Measurements from ENCODE around the gene BARX1. TPM values are rescaled to one million over a fixed set of nuclear protein-coding genes. Genes with fewer than 3 reads are reported as not detected.

The BARX1 gene
- total and polyA plus RNA-seq, 10 of the 15 experiments (the other 5 are each of a cell fraction or from before 2014, with no cell fraction given) = not detected

- ATAC-seq = no peak
- ChIA-PET SMC1A (ENCODE audit: uncharacterized antibody, unreplicated experiment) (no interaction called here), RAD21 (ENCODE audit: unreplicated experiment) (interaction anchor here (0.6 kb wide), 1 partner anchor 333 kb away, joined by 4 read pairs; no protein-coding TSS in a partner anchor), POLR2A (no interaction called here), CTCF (no interaction called here)
- no peaks in the 10 kb centered on the region; the same call in 2 of the 3 replicates for H3K9me3 ChIP-seq (replicated peaks; ENCODE audit: control insufficient read depth, insufficient read depth, low read length)
- BruUV-seq (replicated peaks) = no TSS peak
- in situ Hi-C loops (cut with MboI) = no loop called here
- intact Hi-C loops (cut with micrococcal nuclease; ENCODE audit: unreplicated experiment) = no loop called here
- no peaks in the 10 kb centered on the region for H3K36me3 ChIP-seq (ENCODE audit: control insufficient read depth in 2 of 2, insufficient read depth in 2 of 2, low read length in 1 of 2)
- no peaks in the 10 kb centered on the region for H3K4me1 ChIP-seq (ENCODE audit: control insufficient read depth, insufficient read depth, low read length)
- H3K27ac ChIP-seq (ENCODE audit: control insufficient read depth, insufficient read depth) = no peak overlapping the region
- no peaks in the 10 kb centered on the region for H4K20me1 ChIP-seq (ENCODE audit: control insufficient read depth, insufficient read depth)
- no peak for FAIRE-seq
- H3K4me2 ChIP-seq (ENCODE audit: control insufficient read depth, insufficient read depth) = no peak overlapping the region
- no peaks in the 10 kb centered on the region for H3K79me2 ChIP-seq (ENCODE audit: control insufficient read depth, insufficient read depth, low read length)
- no peak overlapping the region for H3K9ac ChIP-seq (ENCODE audit: control insufficient read depth, insufficient read depth, low read length)
- H3K27me3 ChIP-seq (replicated peaks in 1 of 2; ENCODE audit: control insufficient read depth in 2 of 2, insufficient read depth in 2 of 2, low read length in 1 of 2) = peaks cover 10 to 33% of the 10 kb centered on the region in 2 experiments
- DNase-seq (ENCODE audit: low read depth, low spot score) = no peak
- H3K4me3 ChIP-seq = no peak overlapping the region
- 9% methylated on average over 5 of the region's 5 CpGs for WGBS (ENCODE audit: insufficient coverage, insufficient replicate concordance, low lambda C conversion rate, missing lambda C conversion rate)
- no peak for TF ChIP-seq TCF12 (IDR thresholded peaks at IDR 0.05; ENCODE audit: low read depth, low read length)
- TF ChIP-seq, protein P1, sequence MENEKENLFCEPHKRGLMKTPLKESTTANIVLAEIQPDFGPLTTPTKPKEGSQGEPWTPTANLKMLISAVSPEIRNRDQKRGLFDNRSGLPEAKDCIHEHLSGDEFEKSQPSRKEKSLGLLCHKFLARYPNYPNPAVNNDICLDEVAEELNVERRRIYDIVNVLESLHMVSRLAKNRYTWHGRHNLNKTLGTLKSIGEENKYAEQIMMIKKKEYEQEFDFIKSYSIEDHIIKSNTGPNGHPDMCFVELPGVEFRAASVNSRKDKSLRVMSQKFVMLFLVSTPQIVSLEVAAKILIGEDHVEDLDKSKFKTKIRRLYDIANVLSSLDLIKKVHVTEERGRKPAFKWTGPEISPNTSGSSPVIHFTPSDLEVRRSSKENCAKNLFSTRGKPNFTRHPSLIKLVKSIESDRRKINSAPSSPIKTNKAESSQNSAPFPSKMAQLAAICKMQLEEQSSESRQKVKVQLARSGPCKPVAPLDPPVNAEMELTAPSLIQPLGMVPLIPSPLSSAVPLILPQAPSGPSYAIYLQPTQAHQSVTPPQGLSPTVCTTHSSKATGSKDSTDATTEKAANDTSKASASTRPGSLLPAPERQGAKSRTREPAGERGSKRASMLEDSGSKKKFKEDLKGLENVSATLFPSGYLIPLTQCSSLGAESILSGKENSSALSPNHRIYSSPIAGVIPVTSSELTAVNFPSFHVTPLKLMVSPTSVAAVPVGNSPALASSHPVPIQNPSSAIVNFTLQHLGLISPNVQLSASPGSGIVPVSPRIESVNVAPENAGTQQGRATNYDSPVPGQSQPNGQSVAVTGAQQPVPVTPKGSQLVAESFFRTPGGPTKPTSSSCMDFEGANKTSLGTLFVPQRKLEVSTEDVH (IDR thresholded peaks at IDR 0.05; ENCODE audit: low read depth, partially characterized antibody) = no peak
- no peak for TF ChIP-seq SREBF2 (IDR thresholded peaks at IDR 0.05; ENCODE audit: low read length)
- no peak for TF ChIP-seq GATAD2B (conservative IDR thresholded peaks at IDR 0.05; ENCODE audit: low read depth)
- no peak overlapping the region for H2AFZ ChIP-seq (ENCODE audit: control insufficient read depth, low read depth, low read length)
Observed at GRCh38 chr9:93946338-93946712, 8.8 kb downstream of the BARX1 start.
